OCI-LY1 (cell line): Measurements from ENCODE around the gene NT5DC1.

Experiments
- CTCF ChIP-seq: fragments of 200-600 bp; sonication (generic), shearing (Covaris generic); IDR thresholded peaks from 2 replicates; pipeline ENCODE4 v1.5.1; 2017; ENCODE audit warnings: mild to moderate bottlenecking, antibody characterized with exemption, low read length, moderate library complexity, mixed read lengths
- EZH2 ChIP-seq: fragments of 200-600 bp; sonication (generic), shearing (Covaris generic); IDR thresholded peaks from 2 replicates; pipeline ENCODE4 v1.8.0; 2017; ENCODE audit warnings: borderline replicate concordance, mixed run types, mild to moderate bottlenecking, antibody characterized with exemption, low read length, moderate library complexity, mixed read lengths

- no peak for TF ChIP-seq CTCF
- TF ChIP-seq EZH2 = no peak
Measured at GRCh38 chr6:116253188-116253504, 152.5 kb downstream of the NT5DC1 start.
